Adrenal gland (tissue), 12 donors: Measurements from ENCODE around the gene TMEM273. TPM values are rescaled to one million over a fixed set of nuclear protein-coding genes. Genes with fewer than 3 reads are reported as not detected.

Source experiments
- DNase-seq, 7 donors: peaks; one replicate each; pipeline ENCODE4 v3.0.0-alpha.2; 2019 to 2020
- H3K27ac ChIP-seq, 5 donors: fragments of 200-600 bp; sonication (generic) in 4 of 5; 1 replicate in 3 of 5; 2 replicates in 2 of 5; pipeline versions ENCODE4 v1.5.1 to v1.8.0; 2016 to 2020; ENCODE audit warnings: mild to moderate bottlenecking in 1 of 5
- H3K27me3 ChIP-seq: fragments of 200-600 bp; 2 replicates; pipeline ENCODE4 v1.8.0; 2021
- H3K36me3 ChIP-seq, 2 donors: fragments of 200-600 bp; replicated peaks in 1 of 2; 1 replicate in 1 of 2; 2 replicates in 1 of 2; pipeline versions ENCODE4 v1.5.1 to v1.8.0; 2018 to 2022
- H3K4me1 ChIP-seq, 2 donors: fragments of 200-600 bp; replicated peaks in 1 of 2; 1 replicate in 1 of 2; 2 replicates in 1 of 2; pipeline versions ENCODE4 v1.5.1 to v1.8.0; 2018 to 2021
- H3K4me3 ChIP-seq, 4 donors: fragments of 200-600 bp; sonication (generic) in 3 of 4; one replicate each; pipeline ENCODE4 v1.5.1; 2016 to 2018
- H3K9me3 ChIP-seq, 3 donors: fragments of 200-600 bp; sonication (generic) in 1 of 3; replicated peaks in 1 of 3; 1 replicate in 2 of 3; 2 replicates in 1 of 3; pipeline versions ENCODE4 v1.5.1 to v1.8.0; 2016 to 2021
- CTCF ChIP-seq, 6 experiments: fragments of 450-650 bp in 4 of 6; fragments of 200-600 bp in 2 of 6; sonication (generic) in 1 of 6; IDR thresholded peaks; 1 replicate in 5 of 6; 2 replicates in 1 of 6; pipeline versions ENCODE4 v1.5.1 to v1.8.0; 2016 to 2021; ENCODE audit warnings: antibody characterized with exemption in 6 of 6, mild to moderate bottlenecking in 2 of 6, moderate library complexity in 1 of 6
- POLR2A ChIP-seq, 2 donors: fragments of 450-650 bp; IDR thresholded peaks; one replicate each; pipeline ENCODE4 v1.6.1; 2017; ENCODE audit warnings: antibody characterized with exemption in 2 of 2, mild to moderate bottlenecking in 2 of 2, moderate library complexity in 1 of 2
- WGBS, 4 donors: extraction: QIAGEN DNeasy Blood & Tissue Kit in 2 of 4; methylation state at CpG; one replicate each; pipeline versions ENCODE4 v1.1.5 to v1.1.7; 2013 to 2017; 5-methylcytosine and 5-hydroxymethylcytosine counted together
- intact Hi-C, 2 donors: fragments of 100-400 bp; cut with DNase I; formaldehyde crosslinking; loops; one replicate each; pipeline versions ENCODE4 v1.14.1 to v1.15.0; 2022 to 2023
- polyA plus RNA-seq, 3 donors: library from polyadenylated mRNA; stranded (reverse); fragments of 200-250 nt in 2 of 3; fragments of 350-450 nt in 1 of 3; fragmentation: Illumina TruSeq in 1 of 3; extraction: RNeasy Lipid Tissue Mini Kit (QIAGEN cat#74804) in 1 of 3; gene quantifications; one replicate each; pipeline ENCODE4 v1.2.3, GENCODE V29; 2013 to 2014
- total RNA-seq, 9 donors: library from RNA; depleted of rRNA in 4 of 9; stranded (reverse); fragments of >200 nt in 4 of 9; fragments of 120-200 nt in 1 of 9; fragmentation: NEBNext Ultra II Directional in 1 of 9; extraction: Animal tissue kit (Norgen Biotek cat#: 25700) in 1 of 9; gene quantifications; one replicate each; pipeline versions ENCODE4 v1.1.0 to v1.2.4, GENCODE V29; 2013 to 2023
- donor health status: healthy with polysubstance abuse.
- donor health status: Bipolar disorder and iron deficiency.
- donor health status: DM: yes; HTN: yes; CAD: no.
- donor health status: DM: no; HTN: no; CAD: no.
- donor health status: DM: no; HTN: no; CAD: no.
- donor health status: DM: yes; HTN: yes; CAD: no.

The TMEM273 gene
- total and polyA plus RNA-seq, 12 donors: 2.0 to 10.0 (median 5.8) TPM; not detected in 1

GRCh38 chr10:49163741-49164140, 24.4 kb downstream of the TMEM273 start:
- Histone ChIP-seq H3K27me3 (no peaks in the 10 kb centered on the region), H3K9me3 (no peaks in the 10 kb centered on the region), H3K36me3 (no peaks in the 10 kb centered on the region), H3K4me1 (no peaks in the 10 kb centered on the region), H3K4me3 (no peak overlapping the region), H3K27ac (no peak overlapping the region)
- 89 to 98% (median 93%) methylated on average over 4 of the region's 4 CpGs for WGBS, 4 donors
- intact Hi-C loops: loop anchor here (5.0 to 10.0 kb wide), 3 partner anchors 181 to 509 kb away; no protein-coding TSS in a partner anchor
- DNase-seq: peak in 1 of 7 donors; percentile 41
- TF ChIP-seq CTCF (IDR thresholded peaks at IDR 0.05) (no peak), POLR2A (IDR thresholded peaks at IDR 0.05) (no peak)

DNA sequence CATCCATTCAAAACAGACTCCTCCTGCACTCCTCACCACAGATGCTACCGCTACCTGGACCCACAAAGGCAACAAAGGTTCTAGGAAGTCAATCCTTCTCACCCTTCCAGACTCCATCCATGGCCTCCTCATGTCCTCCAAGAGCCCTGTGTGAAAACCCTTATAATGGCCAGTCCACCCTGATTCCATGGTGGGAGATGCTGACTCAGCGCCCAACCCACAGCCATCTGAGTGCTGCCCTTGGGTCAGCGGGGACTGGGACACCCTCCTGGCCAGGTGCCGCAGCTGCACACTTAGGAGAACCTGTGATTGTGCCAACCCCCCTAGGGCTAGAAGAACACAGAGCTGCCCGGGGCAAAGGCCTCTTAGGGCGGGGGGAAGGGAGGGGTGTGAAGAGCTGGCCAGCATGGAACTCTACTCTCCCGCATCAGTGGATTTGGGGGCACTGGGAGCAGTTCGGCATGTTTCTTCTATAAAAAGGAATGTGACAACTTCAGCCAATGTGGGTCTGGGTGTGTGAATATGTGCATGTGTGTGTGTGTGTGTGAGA, 25.4 kb downstream of the TMEM273 start:
- Histone ChIP-seq H3K9me3 (no peaks in the 10 kb centered on the region), H3K27me3 (no peaks in the 10 kb centered on the region), H3K36me3 (no peaks in the 10 kb centered on the region), H3K27ac (no peak overlapping the region), H3K4me1 (no peaks in the 10 kb centered on the region), H3K4me3 (no peak overlapping the region)
- peak in 1 of 7 donors; percentile 25 for DNase-seq
- TF ChIP-seq POLR2A (IDR thresholded peaks at IDR 0.05) (no peak), CTCF (IDR thresholded peaks at IDR 0.05) (no peak)
- 84 to 95% (median 90%) methylated on average over 4 to 8 of the region's 8 CpGs for WGBS, 4 donors
- intact Hi-C loops: loop anchor here (5.0 to 10.0 kb wide), 3 partner anchors 181 to 508 kb away; no protein-coding TSS in a partner anchor

GRCh38 chr10:49162063-49162462, 26.1 kb downstream of the TMEM273 start:
- Histone ChIP-seq H3K27ac (no peak overlapping the region), H3K4me3 (no peak overlapping the region), H3K27me3 (no peaks in the 10 kb centered on the region), H3K36me3 (no peaks in the 10 kb centered on the region), H3K4me1 (no peaks in the 10 kb centered on the region), H3K9me3 (no peaks in the 10 kb centered on the region)
- no peak for TF ChIP-seq CTCF (IDR thresholded peaks at IDR 0.05)
- TF ChIP-seq POLR2A (IDR thresholded peaks at IDR 0.05): no peak
- intact Hi-C loops: loop anchor here (5.0 to 10.0 kb wide), 3 partner anchors 180 to 507 kb away; no protein-coding TSS in a partner anchor
- 69 to 75% (median 70%) methylated on average over 5 of the region's 5 CpGs for WGBS, 4 donors
- DNase-seq: peak in 1 of 7 donors; percentile 6

- 50 to 60% (median 56%) methylated on average over 8 of the region's 8 CpGs for WGBS, 4 donors
- TF ChIP-seq CTCF (IDR thresholded peaks at IDR 0.05) (peak; percentile 24 to 66 (median 54)), POLR2A (IDR thresholded peaks at IDR 0.05) (no peak)
- Histone ChIP-seq H3K4me3 (no peak overlapping the region), H3K36me3 (no peaks in the 10 kb centered on the region), H3K27me3 (no peaks in the 10 kb centered on the region), H3K27ac (no peak overlapping the region), H3K9me3 (no peaks in the 10 kb centered on the region), H3K4me1 (no peaks in the 10 kb centered on the region)
- DNase-seq: peak in 4 of 7 donors; percentile 25 to 52 (median 36)
- intact Hi-C loops: loop anchor here (5.0 to 10.0 kb wide), 3 partner anchors 179 to 507 kb away; no protein-coding TSS in a partner anchor
Observed at GRCh38 chr10:49161411-49161997, 26.7 kb downstream of the TMEM273 start.
